CD14-positive monocyte (primary cell): Measurements from ENCODE around the gene VEGFC. TPM values are rescaled to one million over a fixed set of nuclear protein-coding genes. Genes with fewer than 3 reads are reported as not detected.

Experiments
- DNase-seq, 3 donors: peaks; one replicate each; pipeline ENCODE4 v3.0.0-alpha.2; 2011 to 2022
- H2AFZ ChIP-seq: 2 replicates; pipeline ENCODE4 v1.6.0; 2012; ENCODE audit warnings: mild to moderate bottlenecking, low read depth, low read length, inconsistent platforms; ENCODE audit not compliant: insufficient read depth, poor library complexity, severe bottlenecking
- H3K27ac ChIP-seq, 2 donors: 1 replicate in 1 of 2; 2 replicates in 1 of 2; pipeline ENCODE4 v1.5.1; 2012 to 2013; ENCODE audit warnings: low read length in 2 of 2, control low read depth in 1 of 2, inconsistent platforms in 1 of 2, low read depth in 1 of 2, mild to moderate bottlenecking in 1 of 2
- H3K27me3 ChIP-seq, 2 donors: one replicate each; pipeline versions ENCODE4 v1.6.0 to v1.6.1; 2011 to 2013; ENCODE audit warnings: low read length in 2 of 2; ENCODE audit not compliant: control insufficient read depth in 2 of 2, insufficient read depth in 2 of 2
- H3K36me3 ChIP-seq, 2 donors: replicated peaks in 1 of 2; 1 replicate in 1 of 2; 2 replicates in 1 of 2; pipeline versions ENCODE4 v1.5.1 to v1.6.1; 2012 to 2013; ENCODE audit warnings: low read length in 2 of 2, control low read depth in 1 of 2, inconsistent platforms in 1 of 2, mild to moderate bottlenecking in 1 of 2; ENCODE audit not compliant: insufficient read depth in 2 of 2, control insufficient read depth in 1 of 2
- H3K4me1 ChIP-seq, 2 donors: 1 replicate in 1 of 2; 2 replicates in 1 of 2; pipeline versions ENCODE4 v1.5.1 to v1.6.1; 2012 to 2013; ENCODE audit warnings: low read length in 2 of 2, control low read depth in 1 of 2, inconsistent platforms in 1 of 2, mild to moderate bottlenecking in 1 of 2, moderate library complexity in 1 of 2; ENCODE audit not compliant: insufficient read depth in 2 of 2, control insufficient read depth in 1 of 2
- H3K4me2 ChIP-seq: replicated peaks from 2 replicates; pipeline ENCODE3; 2012; ENCODE audit warnings: low read length, moderate library complexity, mild to moderate bottlenecking; ENCODE audit not compliant: poor library complexity, severe bottlenecking; ENCODE audit errors: extremely low read depth
- H3K4me3 ChIP-seq, 3 experiments: fragments of 200-600 bp in 1 of 3; sonication (generic) in 1 of 3; replicated peaks in 1 of 3; 1 replicate in 2 of 3; 2 replicates in 1 of 3; pipeline ENCODE4 v1.5.1; 2011 to 2013; ENCODE audit warnings: low read length in 3 of 3, mild to moderate bottlenecking in 3 of 3, control low read depth in 2 of 3, low read depth in 2 of 3, inconsistent platforms in 1 of 3, moderate library complexity in 1 of 3
- H3K79me2 ChIP-seq: 2 replicates; pipeline ENCODE4 v1.6.0; 2012; ENCODE audit warnings: mild to moderate bottlenecking, control low read depth, inconsistent platforms, low read length, moderate library complexity; ENCODE audit not compliant: insufficient read depth
- H3K9ac ChIP-seq: 2 replicates; pipeline ENCODE4 v1.6.0; 2017; ENCODE audit warnings: low read length, mild to moderate bottlenecking; ENCODE audit not compliant: insufficient read depth, poor library complexity, severe bottlenecking
- H3K9me3 ChIP-seq, 2 donors: replicated peaks in 1 of 2; 1 replicate in 1 of 2; 2 replicates in 1 of 2; pipeline versions ENCODE4 v1.5.1 to v1.6.1; 2012 to 2013; ENCODE audit warnings: low read length in 2 of 2, control low read depth in 1 of 2; ENCODE audit not compliant: control insufficient read depth in 1 of 2, insufficient read depth in 1 of 2
- H4K20me1 ChIP-seq: 2 replicates; pipeline ENCODE4 v1.6.0; 2012; ENCODE audit warnings: mild to moderate bottlenecking, low read length, control low read depth, moderate library complexity; ENCODE audit not compliant: insufficient read depth
- H3K27ac Mint-ChIP-seq, 7 donors: one replicate each; pipeline ENCODE4 v1.8.0; 2020; ENCODE audit warnings: mild to moderate bottlenecking in 7 of 7, mixed read lengths in 7 of 7, moderate library complexity in 6 of 7, inconsistent platforms in 2 of 7
- H3K27me3 Mint-ChIP-seq, 3 donors: one replicate each; pipeline ENCODE4 v1.8.0; 2021 to 2022; ENCODE audit warnings: low read depth in 3 of 3, mild to moderate bottlenecking in 3 of 3, mixed read lengths in 3 of 3, moderate library complexity in 3 of 3, inconsistent platforms in 1 of 3
- H3K36me3 Mint-ChIP-seq, 2 donors: one replicate each; pipeline ENCODE4 v1.8.0; 2020; ENCODE audit warnings: mixed read lengths in 2 of 2, inconsistent platforms in 1 of 2, mild to moderate bottlenecking in 1 of 2
- H3K4me1 Mint-ChIP-seq: one replicate; pipeline ENCODE4 v1.8.0; 2020; ENCODE audit warnings: mild to moderate bottlenecking, mixed read lengths
- H3K4me3 Mint-ChIP-seq, 2 donors: one replicate each; pipeline ENCODE4 v1.8.0; 2020; ENCODE audit warnings: mild to moderate bottlenecking in 2 of 2, mixed read lengths in 2 of 2, moderate library complexity in 1 of 2
- H3K9me3 Mint-ChIP-seq, 7 donors: one replicate each; pipeline ENCODE4 v1.8.0; 2020 to 2022; ENCODE audit warnings: mixed read lengths in 7 of 7, mild to moderate bottlenecking in 6 of 7, moderate library complexity in 6 of 7, inconsistent platforms in 2 of 7
- CTCF ChIP-seq: fragments of 200-600 bp; IDR thresholded peaks from one replicate; pipeline ENCODE4 v1.8.0; 2022; ENCODE audit warnings: antibody characterized with exemption, mild to moderate bottlenecking
- WGBS: methylation state at CpG from one replicate; pipeline ENCODE4 v1.1.5; 2013; ENCODE audit warnings: missing lambda C conversion rate; ENCODE audit not compliant: insufficient coverage; 5-methylcytosine and 5-hydroxymethylcytosine counted together
- intact Hi-C, 2 donors: fragments of 100-400 bp; cut with micrococcal nuclease; formaldehyde crosslinking; loops; one replicate each; pipeline versions ENCODE4 v1.15.0 to v1.15.1; 2023
- polyA plus RNA-seq, 3 donors: library from polyadenylated mRNA; depleted of rRNA in 1 of 3; unstranded in 2 of 3; stranded (reverse) in 1 of 3; fragments of 300-500 nt in 2 of 3; fragments of >200 nt in 1 of 3; fragmentation: Illumina TruSeq in 2 of 3; gene quantifications; 1 replicate in 2 of 3; 2 replicates in 1 of 3; pipeline ENCODE4 v1.2.3, GENCODE V29; 2012 to 2021

VEGFC gene
- polyA plus RNA-seq, 3 donors, result not detected

DNA sequence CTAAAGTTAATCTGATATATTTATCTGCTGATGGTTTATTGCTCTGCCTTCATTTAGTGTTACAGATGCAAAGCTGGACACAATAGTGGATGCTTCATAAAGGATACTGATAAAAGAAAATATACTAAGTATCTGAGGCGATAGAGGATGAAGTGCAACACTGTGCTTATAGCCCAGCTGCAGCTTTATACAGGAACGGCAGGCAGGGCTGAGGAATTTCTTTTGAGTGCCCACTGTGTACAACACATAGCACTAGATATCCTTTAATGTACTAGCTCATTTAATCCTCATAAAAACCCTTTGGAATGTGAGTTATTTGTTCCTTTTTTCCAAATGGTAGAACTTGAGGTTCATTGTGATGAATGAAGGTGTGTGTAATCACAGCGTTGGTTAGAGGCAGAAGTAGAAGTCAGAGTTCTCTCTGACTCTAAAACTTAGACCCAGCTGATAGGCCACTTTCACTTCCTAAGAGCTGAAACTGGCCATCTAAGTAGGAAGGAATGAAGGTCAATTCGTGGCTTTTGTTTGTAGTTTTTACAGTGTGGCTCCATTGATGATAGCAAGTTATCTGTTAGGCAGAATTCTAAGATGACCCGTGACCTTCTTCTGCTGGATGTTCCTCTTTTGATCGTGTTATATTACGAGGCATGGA, 138.0 kb downstream of the VEGFC start:
- Mint-ChIP-seq H3K4me3 (no peak overlapping the region), H3K27ac (no peak overlapping the region), H3K9me3 (peaks cover 0 to 6% (median 3%) of the 10 kb centered on the region in 7 donors), H3K27me3 (peaks cover 0 to 1% (median 0%) of the 10 kb centered on the region in 3 donors), H3K4me1 (no peaks in the 10 kb centered on the region), H3K36me3 (no peaks in the 10 kb centered on the region)
- Histone ChIP-seq H3K9me3 (no peaks in the 10 kb centered on the region), H4K20me1 (no peaks in the 10 kb centered on the region), H3K4me2 (no peak overlapping the region), H3K79me2 (no peaks in the 10 kb centered on the region), H3K27ac (no peak overlapping the region), H3K4me3 (no peak overlapping the region), H3K36me3 (no peaks in the 10 kb centered on the region), H2AFZ (no peak overlapping the region), H3K9ac (no peak overlapping the region), H3K4me1 (no peaks in the 10 kb centered on the region), H3K27me3 (no peaks in the 10 kb centered on the region)
- WGBS, result 87% methylated on average over 4 of the region's 7 CpGs
- no peak for DNase-seq
- intact Hi-C loops, result no loop called here
- no peak for TF ChIP-seq CTCF

DNA sequence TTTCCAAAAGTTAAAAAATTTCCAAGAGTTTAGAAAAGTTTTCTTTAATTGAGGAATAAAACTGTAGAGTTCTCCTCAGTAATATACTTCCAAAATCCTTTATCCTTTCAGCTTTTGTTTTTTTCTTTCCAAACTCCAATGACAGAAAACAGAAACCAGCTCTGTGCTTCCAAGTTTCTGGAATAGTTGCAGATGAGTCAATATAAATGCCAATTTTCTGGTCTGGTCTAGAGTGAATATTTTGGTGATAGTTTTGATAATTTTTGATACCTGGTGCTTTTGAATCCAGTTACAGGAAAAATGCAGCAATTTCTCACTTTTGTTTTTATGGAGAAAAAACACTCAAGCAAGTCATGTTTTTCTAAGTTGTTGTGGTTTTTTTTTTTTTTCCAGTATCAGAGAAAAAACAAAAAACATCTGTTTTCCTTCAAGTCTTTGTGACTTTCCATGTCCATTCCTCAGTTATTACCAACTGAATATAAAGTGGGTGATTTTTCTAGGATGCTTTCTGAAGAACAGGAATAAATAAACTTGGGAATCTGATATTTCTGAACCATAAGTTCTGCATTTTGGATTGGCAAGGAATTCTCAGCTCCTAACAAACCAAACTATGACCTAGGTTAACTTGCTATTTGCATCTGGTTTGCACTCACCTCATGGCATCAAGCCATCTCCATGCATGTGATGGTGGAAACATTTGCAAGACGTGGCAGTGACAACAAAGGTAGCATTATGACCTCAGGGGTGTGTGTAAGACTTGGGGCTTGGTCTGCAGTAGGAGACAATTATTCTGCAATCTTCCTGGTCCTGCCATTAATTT, 139.1 kb downstream of the VEGFC start:
- Histone ChIP-seq H3K4me3 (no peak overlapping the region), H3K36me3 (no peaks in the 10 kb centered on the region), H3K9ac (no peak overlapping the region), H3K27ac (no peak overlapping the region), H3K9me3 (no peaks in the 10 kb centered on the region), H3K4me2 (no peak overlapping the region), H3K4me1 (no peaks in the 10 kb centered on the region), H3K79me2 (no peaks in the 10 kb centered on the region), H2AFZ (no peak overlapping the region), H3K27me3 (no peaks in the 10 kb centered on the region), H4K20me1 (no peaks in the 10 kb centered on the region)
- H3K27ac Mint-ChIP-seq, result no peak overlapping the region
- H3K4me1 Mint-ChIP-seq, result no peaks in the 10 kb centered on the region
- no peak for TF ChIP-seq CTCF
- H3K4me3 Mint-ChIP-seq, result no peak overlapping the region
- H3K9me3 Mint-ChIP-seq, result peaks cover 0 to 6% (median 2%) of the 10 kb centered on the region in 7 donors
- WGBS, result 33% methylated on average over 1 of the region's 1 CpG
- DNase-seq, result no peak
- intact Hi-C loops, result no loop called here
- H3K36me3 Mint-ChIP-seq, result no peaks in the 10 kb centered on the region
- H3K27me3 Mint-ChIP-seq, result peaks cover 0 to 1% (median 0%) of the 10 kb centered on the region in 3 donors
